Neural cell (in vitro differentiated cells): ENCODE results near the gene MYOG. TPM values are rescaled to one million over a fixed set of nuclear protein-coding genes. Genes with fewer than 3 reads are reported as not detected.

Experiments
- H2AFZ ChIP-seq: fragments of 200-600, 300-800 bp; sonication (generic), shearing (Covaris generic); 2 replicates; pipeline ENCODE4 v1.6.0; 2014; ENCODE audit warnings: low read depth, mild to moderate bottlenecking, antibody characterized with exemption, low read length, moderate library complexity
- H3F3A ChIP-seq: fragments of 200-600 bp; shearing (Covaris generic); 2 replicates; pipeline ENCODE4 v1.6.1; 2016; ENCODE audit warnings: mild to moderate bottlenecking, moderate library complexity, mixed read lengths, antibody characterized with exemption, low read length; ENCODE audit not compliant: insufficient read depth, poor library complexity, severe bottlenecking
- H3K27ac ChIP-seq: fragments of 200-600, 300-800 bp; sonication (generic), shearing (Covaris generic); 2 replicates; pipeline ENCODE4 v1.5.1; 2014; ENCODE audit warnings: mild to moderate bottlenecking, low read length, moderate library complexity
- H3K27me3 ChIP-seq: fragments of 300-800, 200-600 bp; sonication (generic), shearing (Covaris generic); 2 replicates; pipeline ENCODE4 v1.6.0; 2014; ENCODE audit warnings: mild to moderate bottlenecking, low read depth, low read length, moderate library complexity; ENCODE audit not compliant: insufficient read depth
- H3K36me3 ChIP-seq: fragments of 300-800, 200-600 bp; sonication (generic), shearing (Covaris generic); 2 replicates; pipeline ENCODE4 v1.5.1; 2014; ENCODE audit warnings: mild to moderate bottlenecking, antibody characterized with exemption, low read length, moderate library complexity; ENCODE audit not compliant: insufficient read depth
- H3K4me2 ChIP-seq: fragments of 300-800, 200-600 bp; sonication (generic), shearing (Covaris generic); 2 replicates; pipeline ENCODE4 v1.6.0; 2014; ENCODE audit warnings: mild to moderate bottlenecking, low read length
- H3K4me3 ChIP-seq: fragments of 300-800, 200-600 bp; sonication (generic), shearing (Covaris generic); 2 replicates; pipeline ENCODE4 v1.5.1; 2014; ENCODE audit warnings: mild to moderate bottlenecking, low read length, moderate library complexity
- H3K79me2 ChIP-seq: fragments of 200-600 bp; shearing (Covaris generic); replicated peaks from 2 replicates; pipeline ENCODE4 v1.6.0; 2014; ENCODE audit warnings: mild to moderate bottlenecking, low read length, moderate library complexity; ENCODE audit not compliant: insufficient read depth
- H3K9ac ChIP-seq: fragments of 300-800, 200-600 bp; sonication (generic), shearing (Covaris generic); 2 replicates; pipeline ENCODE4 v1.6.1; 2016; ENCODE audit warnings: mild to moderate bottlenecking, low read length, mixed read lengths
- H3K9me2 ChIP-seq: fragments of 200-600 bp; shearing (Covaris generic); 2 replicates; pipeline ENCODE4 v1.6.1; 2016; ENCODE audit warnings: mild to moderate bottlenecking, low read length, mixed read lengths; ENCODE audit not compliant: insufficient read depth
- H3K9me3 ChIP-seq: fragments of 200-600, 300-800 bp; sonication (generic), shearing (Covaris generic); 2 replicates; pipeline ENCODE4 v1.6.1; 2016; ENCODE audit warnings: mild to moderate bottlenecking, mixed run types, low read length, moderate library complexity, mixed read lengths
- H4K20me1 ChIP-seq: fragments of 200-600 bp; shearing (Covaris generic); 2 replicates; pipeline ENCODE4 v1.6.1; 2016; ENCODE audit warnings: mild to moderate bottlenecking, mixed run types; ENCODE audit not compliant: insufficient read depth
- CTCF ChIP-seq: fragments of 450-650 bp; IDR thresholded peaks from 2 replicates; pipeline ENCODE4 v1.5.1; 2014; ENCODE audit warnings: antibody characterized with exemption, mild to moderate bottlenecking, moderate library complexity; ENCODE audit not compliant: poor library complexity, severe bottlenecking
- EP300 ChIP-seq: fragments of 450-650 bp; conservative IDR thresholded peaks from 2 replicates; pipeline ENCODE4 v1.6.1; 2014; ENCODE audit warnings: antibody characterized with exemption, mild to moderate bottlenecking, moderate library complexity; ENCODE audit not compliant: poor library complexity, severe bottlenecking
- EZH2 ChIP-seq: fragments of 200-600, 300-800 bp; shearing (Covaris generic), sonication (generic); IDR thresholded peaks from 2 replicates; pipeline ENCODE4 v1.6.1; 2014; ENCODE audit warnings: antibody characterized with exemption, low read length, borderline replicate concordance, mild to moderate bottlenecking; ENCODE audit not compliant: insufficient read depth, poor library complexity, severe bottlenecking
- MXI1 ChIP-seq: fragments of 450-650 bp; conservative IDR thresholded peaks from 2 replicates; pipeline ENCODE4 v1.6.1; 2014; ENCODE audit warnings: antibody characterized with exemption, mild to moderate bottlenecking; ENCODE audit not compliant: poor library complexity, severe bottlenecking
- REST ChIP-seq: IDR thresholded peaks from 2 replicates; pipeline ENCODE4 v1.6.1; 2012; ENCODE audit warnings: borderline replicate concordance
- SMC3 ChIP-seq: fragments of 450-650 bp; conservative IDR thresholded peaks from 2 replicates; pipeline ENCODE4 v1.6.1; 2014; ENCODE audit warnings: antibody characterized with exemption, mild to moderate bottlenecking, moderate library complexity; ENCODE audit not compliant: poor library complexity
- TAF1 ChIP-seq: IDR thresholded peaks from 2 replicates; pipeline ENCODE4 v1.6.1; 2012; ENCODE audit warnings: low read depth
- polyA plus RNA-seq: library from polyadenylated mRNA; depleted of rRNA; stranded (reverse); fragments of >200 nt; gene quantifications from 2 replicates; pipeline ENCODE4 v1.2.3, GENCODE V29; 2014

Gene MYOG
- polyA plus RNA-seq, 1 donor from 2014 or later: not detected

- no peak overlapping the region for H2AFZ ChIP-seq
- H3F3A ChIP-seq: no peaks in the 10 kb centered on the region
- H3K27me3 ChIP-seq: no peaks in the 10 kb centered on the region
- no peaks in the 10 kb centered on the region for H3K9me2 ChIP-seq
- no peaks in the 10 kb centered on the region for H3K9me3 ChIP-seq
- TF ChIP-seq CTCF: no peak
- no peak for TF ChIP-seq EZH2
- no peak for TF ChIP-seq REST
- TF ChIP-seq TAF1: no peak
- TF ChIP-seq SMC3: no peak
- TF ChIP-seq EP300: no peak
- no peak for TF ChIP-seq MXI1
- H3K27ac ChIP-seq: no peak overlapping the region
- H3K9ac ChIP-seq: no peak overlapping the region
- H3K79me2 ChIP-seq: no peaks in the 10 kb centered on the region
- no peaks in the 10 kb centered on the region for H3K36me3 ChIP-seq
- no peak overlapping the region for H3K4me3 ChIP-seq
- no peak overlapping the region for H3K4me2 ChIP-seq
- no peaks in the 10 kb centered on the region for H4K20me1 ChIP-seq
Measured at GRCh38 chr1:203040513-203041275, 45.1 kb downstream of the MYOG start.

GRCh38 chr1:203039609-203040512, 46.0 kb downstream of the MYOG start:
- no peak overlapping the region for H3K27ac ChIP-seq
- no peak overlapping the region for H3K9ac ChIP-seq
- H3K4me3 ChIP-seq: no peak overlapping the region
- no peaks in the 10 kb centered on the region for H3K9me2 ChIP-seq
- H3K27me3 ChIP-seq: no peaks in the 10 kb centered on the region
- no peaks in the 10 kb centered on the region for H3K9me3 ChIP-seq
- H3F3A ChIP-seq: no peaks in the 10 kb centered on the region
- H2AFZ ChIP-seq: no peak overlapping the region
- no peaks in the 10 kb centered on the region for H3K36me3 ChIP-seq
- TF ChIP-seq TAF1: no peak
- no peak for TF ChIP-seq REST
- TF ChIP-seq SMC3: peak; percentile 2
- H3K4me2 ChIP-seq: no peak overlapping the region
- H3K79me2 ChIP-seq: no peaks in the 10 kb centered on the region
- no peaks in the 10 kb centered on the region for H4K20me1 ChIP-seq
